ENCODE measurements around the gene DDC. TPM values are rescaled to one million over a fixed set of nuclear protein-coding genes. Genes with fewer than 3 reads are reported as not detected.

DDC gene, protein sequence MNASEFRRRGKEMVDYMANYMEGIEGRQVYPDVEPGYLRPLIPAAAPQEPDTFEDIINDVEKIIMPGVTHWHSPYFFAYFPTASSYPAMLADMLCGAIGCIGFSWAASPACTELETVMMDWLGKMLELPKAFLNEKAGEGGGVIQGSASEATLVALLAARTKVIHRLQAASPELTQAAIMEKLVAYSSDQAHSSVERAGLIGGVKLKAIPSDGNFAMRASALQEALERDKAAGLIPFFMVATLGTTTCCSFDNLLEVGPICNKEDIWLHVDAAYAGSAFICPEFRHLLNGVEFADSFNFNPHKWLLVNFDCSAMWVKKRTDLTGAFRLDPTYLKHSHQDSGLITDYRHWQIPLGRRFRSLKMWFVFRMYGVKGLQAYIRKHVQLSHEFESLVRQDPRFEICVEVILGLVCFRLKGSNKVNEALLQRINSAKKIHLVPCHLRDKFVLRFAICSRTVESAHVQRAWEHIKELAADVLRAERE
- 3.0 TPM for total RNA-seq
- long read RNA-seq, partial matches to known transcripts, result 1 of 6 reads
- long read RNA-seq, other reads (novel, unspliced or antisense), result 2 of 6 reads

DNA sequence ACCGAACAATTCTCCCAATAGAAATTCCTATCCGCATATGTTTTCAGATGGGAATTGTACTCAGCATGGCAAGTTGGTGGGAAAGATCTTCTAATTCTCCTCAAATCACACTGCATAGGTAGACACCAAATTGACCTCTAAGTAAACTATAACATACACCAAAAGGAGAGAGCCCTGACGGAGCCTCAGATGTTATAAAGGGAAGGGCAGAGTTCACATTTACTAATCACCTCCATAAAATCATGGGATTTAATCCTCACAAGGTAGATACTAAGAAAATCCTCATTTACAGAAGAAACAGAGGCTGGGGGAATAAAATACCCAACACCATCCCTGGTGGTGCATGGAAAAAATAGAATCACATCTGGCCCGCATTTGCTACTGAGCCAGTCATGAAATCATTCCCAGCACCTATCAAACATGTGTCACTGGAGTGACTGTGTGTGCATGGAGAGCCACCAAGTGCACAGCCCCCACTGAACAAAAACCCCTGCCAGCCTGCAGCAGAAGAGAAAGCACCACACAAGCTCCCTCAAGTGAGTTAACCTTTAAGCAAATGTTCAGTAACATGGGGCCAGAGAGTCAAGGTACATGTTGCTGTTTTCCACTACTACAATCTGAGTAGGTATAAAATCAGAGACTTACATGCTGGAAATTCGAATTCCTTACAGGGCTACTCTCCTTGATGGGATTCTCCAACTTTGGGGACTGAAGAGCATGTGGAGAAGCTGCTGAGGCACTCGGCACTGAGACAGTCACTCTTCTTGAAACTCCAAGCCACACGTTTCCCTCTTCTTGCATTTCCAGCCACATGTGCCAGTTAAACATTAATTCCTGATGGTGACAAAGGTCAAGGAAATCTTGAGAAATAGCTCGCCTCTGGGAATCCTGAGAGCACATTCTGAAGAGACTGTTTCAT is at the start of gene DDC:
DDC (minus strand) TSS at position 766 of the 919 bp plus-strand sequence. CDS start 21,320 bp downstream, outside the sequence.
- DNase-seq (no peak), ATAC-seq (peak in 1 of 2 donors; percentile 11)
- Histone ChIP-seq H3K4me1 (peaks cover 7% of the 10 kb centered on the region), H3K4me3 (no peak within 1 kb of the TSS), H3K9me3 (no peaks in the 10 kb centered on the region), H3K27ac (no peak within 1 kb of the TSS), H3K27me3 (ENCODE audit: low read depth) (peaks cover 5% of the 10 kb centered on the region), H3K36me3 (no peaks in the 10 kb centered on the region)
- TF ChIP-seq, protein P1, sequence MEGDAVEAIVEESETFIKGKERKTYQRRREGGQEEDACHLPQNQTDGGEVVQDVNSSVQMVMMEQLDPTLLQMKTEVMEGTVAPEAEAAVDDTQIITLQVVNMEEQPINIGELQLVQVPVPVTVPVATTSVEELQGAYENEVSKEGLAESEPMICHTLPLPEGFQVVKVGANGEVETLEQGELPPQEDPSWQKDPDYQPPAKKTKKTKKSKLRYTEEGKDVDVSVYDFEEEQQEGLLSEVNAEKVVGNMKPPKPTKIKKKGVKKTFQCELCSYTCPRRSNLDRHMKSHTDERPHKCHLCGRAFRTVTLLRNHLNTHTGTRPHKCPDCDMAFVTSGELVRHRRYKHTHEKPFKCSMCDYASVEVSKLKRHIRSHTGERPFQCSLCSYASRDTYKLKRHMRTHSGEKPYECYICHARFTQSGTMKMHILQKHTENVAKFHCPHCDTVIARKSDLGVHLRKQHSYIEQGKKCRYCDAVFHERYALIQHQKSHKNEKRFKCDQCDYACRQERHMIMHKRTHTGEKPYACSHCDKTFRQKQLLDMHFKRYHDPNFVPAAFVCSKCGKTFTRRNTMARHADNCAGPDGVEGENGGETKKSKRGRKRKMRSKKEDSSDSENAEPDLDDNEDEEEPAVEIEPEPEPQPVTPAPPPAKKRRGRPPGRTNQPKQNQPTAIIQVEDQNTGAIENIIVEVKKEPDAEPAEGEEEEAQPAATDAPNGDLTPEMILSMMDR (IDR thresholded peaks at IDR 0.05), result no peak
- intact Hi-C loops (cut with DNase I), result no loop called here

DNA sequence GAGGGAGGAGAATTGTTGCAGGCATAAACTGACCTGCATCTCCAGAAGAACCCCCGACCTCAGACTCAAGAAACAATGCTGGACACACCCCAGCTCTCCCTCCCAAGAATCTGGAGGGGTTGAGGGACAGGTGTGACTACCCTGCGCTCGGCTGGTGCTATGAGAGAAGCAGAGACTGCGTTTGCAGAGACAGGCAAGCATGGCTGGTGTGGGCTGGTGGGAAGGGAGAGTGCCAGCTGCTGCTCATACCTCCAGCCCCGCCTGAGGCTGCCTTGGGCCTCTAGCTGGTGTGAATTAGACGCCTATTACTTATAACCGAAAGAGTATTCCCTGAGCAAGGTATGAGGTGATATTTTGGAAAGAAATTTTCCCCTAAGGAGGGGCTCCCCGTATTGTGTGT is 48.3 kb upstream of the DDC start:
- DNase-seq (no peak), ATAC-seq (no peak)
- Histone ChIP-seq H3K36me3 (peaks cover 72% of the 10 kb centered on the region), H3K4me3 (no peak overlapping the region), H3K9me3 (no peaks in the 10 kb centered on the region), H3K27me3 (ENCODE audit: low read depth) (no peaks in the 10 kb centered on the region), H3K4me1 (no peaks in the 10 kb centered on the region), H3K27ac (no peak overlapping the region)
- intact Hi-C loops (cut with DNase I), result no loop called here
- TF ChIP-seq, protein P1 (IDR thresholded peaks at IDR 0.05), result no peak

DNA sequence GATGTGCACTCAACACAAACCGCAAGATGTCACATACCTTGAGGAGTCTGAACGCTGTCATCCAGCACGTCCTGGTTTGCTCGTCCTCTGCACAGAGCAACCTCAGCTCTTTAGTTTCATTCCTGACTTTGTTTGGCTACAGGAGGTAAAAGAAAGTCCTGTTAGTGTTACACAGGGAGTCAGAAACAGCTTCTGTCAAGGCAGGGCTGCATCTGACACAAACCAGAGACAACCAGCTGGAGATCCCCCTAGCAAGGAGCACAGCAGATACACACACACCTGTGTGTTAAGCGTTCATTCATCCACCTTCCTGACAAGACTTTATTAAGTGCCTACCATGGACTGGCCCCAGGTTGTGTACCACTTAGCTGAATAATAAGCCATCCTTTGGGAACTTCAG is 47.5 kb upstream of the DDC start:
- Histone ChIP-seq H3K27ac (no peak overlapping the region), H3K4me1 (no peaks in the 10 kb centered on the region), H3K9me3 (no peaks in the 10 kb centered on the region), H3K27me3 (ENCODE audit: low read depth) (no peaks in the 10 kb centered on the region), H3K4me3 (no peak overlapping the region), H3K36me3 (peaks cover 72% of the 10 kb centered on the region)
- DNase-seq (no peak), ATAC-seq (no peak)
- intact Hi-C loops (cut with DNase I), result no loop called here
- TF ChIP-seq, protein P1 (IDR thresholded peaks at IDR 0.05), result no peak

DNA sequence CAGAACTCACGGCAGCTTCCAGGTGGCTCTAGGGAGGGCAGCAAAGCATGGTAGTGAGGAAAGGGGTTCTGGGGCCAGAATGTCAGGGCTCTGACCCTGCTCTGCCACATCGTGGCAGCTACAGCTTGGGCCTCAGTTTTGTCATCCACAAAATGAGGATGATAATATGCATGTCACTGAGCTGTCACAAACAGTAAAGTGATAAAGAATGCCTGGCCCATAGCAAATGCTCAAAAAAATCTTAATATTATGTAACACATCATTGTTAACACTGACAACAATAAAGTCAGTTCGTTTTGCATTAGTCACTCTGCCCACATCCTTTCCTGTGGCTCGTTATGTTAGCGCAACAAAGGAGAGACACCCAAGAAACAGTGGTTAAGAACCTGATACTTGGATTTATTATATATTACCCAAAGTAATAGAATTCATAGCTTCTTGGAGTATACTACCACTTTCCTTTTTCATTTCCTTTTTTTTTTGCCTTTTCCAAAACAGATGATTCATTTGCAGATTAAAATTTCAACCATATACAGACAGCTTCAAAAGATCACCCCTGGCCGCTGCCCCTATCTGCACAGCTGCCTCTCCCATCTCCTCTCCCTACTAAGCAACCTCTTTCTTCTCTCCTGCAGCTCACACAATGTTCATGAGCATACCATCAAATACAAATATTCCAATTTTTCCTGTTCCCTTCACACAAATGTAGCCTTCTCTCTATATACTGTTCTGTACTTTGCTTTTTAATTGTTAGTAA is 45.5 kb upstream of the DDC start:
- ATAC-seq (peak in 1 of 2 donors; percentile 16), DNase-seq (no peak)
- no peaks in the 10 kb centered on the region for H3K9me3 ChIP-seq
- intact Hi-C loops (cut with DNase I), result no loop called here
- H3K27me3 ChIP-seq (ENCODE audit: low read depth), result no peaks in the 10 kb centered on the region
- TF ChIP-seq, protein P1 (IDR thresholded peaks at IDR 0.05), result no peak
- no peaks in the 10 kb centered on the region for H3K4me1 ChIP-seq
- no peak overlapping the region for H3K4me3 ChIP-seq
- peaks cover 70% of the 10 kb centered on the region for H3K36me3 ChIP-seq
- H3K27ac ChIP-seq, result no peak overlapping the region

All from lower lobe of right lung (tissue), 2 donors.